ENCODE data around the gene RANBP10.

Gene RANBP10

GRCh38 chr16:67806428-67807147, at the start of gene RANBP10, which contains the start of gene TSNAXIP1:
Gene RANBP10, minus strand, starts transcription at chr16:67806560. Its CDS starts 24 bp downstream, at chr16:67806536.
Gene TSNAXIP1, plus strand, starts transcription at chr16:67806889. Its CDS starts 261 bp downstream, at chr16:67807150.
- no peaks in the 10 kb centered on the region for H3K27me3 ChIP-seq (ENCODE audit: control insufficient read depth in 2 of 2, insufficient read depth in 2 of 2, low read length in 2 of 2)
- H3K9me3 ChIP-seq (ENCODE audit: control insufficient read depth in 2 of 2, low read length in 2 of 2) = no peaks in the 10 kb centered on the region
- peak within 1 kb of the TSS; percentile 93 to 95 for H3K9ac ChIP-seq (ENCODE audit: low read depth in 1 of 2, low read length in 2 of 2)
- peaks cover 5 to 11% of the 10 kb centered on the region in 2 donors for H3K36me3 ChIP-seq (ENCODE audit: control insufficient read depth in 2 of 2, insufficient read depth in 2 of 2, low read length in 2 of 2)
- peaks cover 14 to 20% of the 10 kb centered on the region in 2 donors for H3K4me1 ChIP-seq (ENCODE audit: control insufficient read depth in 2 of 2, insufficient read depth in 2 of 2, low read length in 2 of 2)
- peak within 1 kb of the TSS; percentile 93 for H3K4me3 ChIP-seq (ENCODE audit: low read length in 2 of 2)
- H3K27ac ChIP-seq (ENCODE audit: low read depth in 2 of 2, low read length in 2 of 2) = peak within 1 kb of the TSS; percentile 67 to 68

DNA sequence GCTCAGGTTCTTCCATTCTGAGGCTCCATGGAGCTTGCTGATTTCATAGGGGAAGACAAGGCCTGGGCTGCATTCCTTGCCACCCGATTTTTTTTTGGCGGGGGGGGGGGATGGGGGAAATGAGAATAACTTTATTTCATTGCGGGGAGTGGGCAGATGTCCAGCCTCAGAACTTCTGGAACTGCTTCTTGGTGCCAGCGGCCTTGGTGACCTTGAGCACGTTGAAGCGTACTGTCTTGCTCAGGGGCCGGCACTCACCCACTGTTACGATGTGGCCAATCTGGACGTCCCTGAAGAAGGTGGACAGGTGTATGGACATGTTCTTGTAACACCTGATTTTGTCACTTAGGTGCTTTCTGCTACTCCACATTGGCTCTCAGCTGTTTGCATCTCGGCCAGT, 49.4 kb upstream of the RANBP10 start:
- no peak overlapping the region for H3K27ac ChIP-seq (ENCODE audit: low read depth in 2 of 2, low read length in 2 of 2)
- H3K27me3 ChIP-seq (ENCODE audit: control insufficient read depth in 2 of 2, insufficient read depth in 2 of 2, low read length in 2 of 2) = no peaks in the 10 kb centered on the region
- H3K9me3 ChIP-seq (ENCODE audit: control insufficient read depth in 2 of 2, low read length in 2 of 2) = no peaks in the 10 kb centered on the region
- peaks cover 19 to 23% of the 10 kb centered on the region in 2 donors for H3K4me1 ChIP-seq (ENCODE audit: control insufficient read depth in 2 of 2, insufficient read depth in 2 of 2, low read length in 2 of 2)
- H3K4me3 ChIP-seq (ENCODE audit: low read length in 2 of 2) = no peak overlapping the region
- H3K36me3 ChIP-seq (ENCODE audit: control insufficient read depth in 2 of 2, insufficient read depth in 2 of 2, low read length in 2 of 2) = peaks cover 0 to 6% of the 10 kb centered on the region in 2 donors
- H3K9ac ChIP-seq (ENCODE audit: low read depth in 1 of 2, low read length in 2 of 2) = no peak overlapping the region

GRCh38 chr16:67853670-67854069, 47.3 kb upstream of the RANBP10 start:
- H3K4me3 ChIP-seq (ENCODE audit: low read length in 2 of 2) = no peak overlapping the region
- no peaks in the 10 kb centered on the region for H3K27me3 ChIP-seq (ENCODE audit: control insufficient read depth in 2 of 2, insufficient read depth in 2 of 2, low read length in 2 of 2)
- peaks cover 18 to 19% of the 10 kb centered on the region in 2 donors for H3K4me1 ChIP-seq (ENCODE audit: control insufficient read depth in 2 of 2, insufficient read depth in 2 of 2, low read length in 2 of 2)
- H3K27ac ChIP-seq (ENCODE audit: low read depth in 2 of 2, low read length in 2 of 2) = no peak overlapping the region
- H3K36me3 ChIP-seq (ENCODE audit: control insufficient read depth in 2 of 2, insufficient read depth in 2 of 2, low read length in 2 of 2) = no peaks in the 10 kb centered on the region
- H3K9me3 ChIP-seq (ENCODE audit: control insufficient read depth in 2 of 2, low read length in 2 of 2) = no peaks in the 10 kb centered on the region
- no peak overlapping the region for H3K9ac ChIP-seq (ENCODE audit: low read depth in 1 of 2, low read length in 2 of 2)

GRCh38 chr16:67848118-67848517, 41.8 kb upstream of the RANBP10 start:
- H3K27ac ChIP-seq (ENCODE audit: low read depth in 2 of 2, low read length in 2 of 2) = peak overlapping the region; percentile 92 to 93
- peaks cover 37 to 39% of the 10 kb centered on the region in 2 donors for H3K4me1 ChIP-seq (ENCODE audit: control insufficient read depth in 2 of 2, insufficient read depth in 2 of 2, low read length in 2 of 2)

GRCh38 chr16:67847064-67847861, 40.9 kb upstream of the RANBP10 start, which contains the start of gene CENPT:
Gene CENPT, minus strand, starts transcription at chr16:67847693. Its CDS starts 13,834 bp downstream, at chr16:67833859.
- peaks cover 41 to 42% of the 10 kb centered on the region in 2 donors for H3K4me1 ChIP-seq (ENCODE audit: control insufficient read depth in 2 of 2, insufficient read depth in 2 of 2, low read length in 2 of 2)
- H3K27me3 ChIP-seq (ENCODE audit: control insufficient read depth in 2 of 2, insufficient read depth in 2 of 2, low read length in 2 of 2) = no peaks in the 10 kb centered on the region
- no peaks in the 10 kb centered on the region for H3K36me3 ChIP-seq (ENCODE audit: control insufficient read depth in 2 of 2, insufficient read depth in 2 of 2, low read length in 2 of 2)
- peak within 1 kb of the TSS; percentile 79 for H3K9ac ChIP-seq (ENCODE audit: low read depth in 1 of 2, low read length in 2 of 2)
- peak within 1 kb of the TSS; percentile 92 to 93 for H3K27ac ChIP-seq (ENCODE audit: low read depth in 2 of 2, low read length in 2 of 2)
- H3K4me3 ChIP-seq (ENCODE audit: low read length in 2 of 2) = peak within 1 kb of the TSS; percentile 79 to 83
- H3K9me3 ChIP-seq (ENCODE audit: control insufficient read depth in 2 of 2, low read length in 2 of 2) = no peaks in the 10 kb centered on the region

More at GRCh38 chr16:67848118-67848517, 41.8 kb upstream of the RANBP10 start:
- peak overlapping the region; percentile 79 to 83 for H3K4me3 ChIP-seq (ENCODE audit: low read length in 2 of 2)
- H3K9me3 ChIP-seq (ENCODE audit: control insufficient read depth in 2 of 2, low read length in 2 of 2) = no peaks in the 10 kb centered on the region
- peak overlapping the region; percentile 75 to 79 for H3K9ac ChIP-seq (ENCODE audit: low read depth in 1 of 2, low read length in 2 of 2)
- H3K27me3 ChIP-seq (ENCODE audit: control insufficient read depth in 2 of 2, insufficient read depth in 2 of 2, low read length in 2 of 2) = no peaks in the 10 kb centered on the region
- no peaks in the 10 kb centered on the region for H3K36me3 ChIP-seq (ENCODE audit: control insufficient read depth in 2 of 2, insufficient read depth in 2 of 2, low read length in 2 of 2)

DNA sequence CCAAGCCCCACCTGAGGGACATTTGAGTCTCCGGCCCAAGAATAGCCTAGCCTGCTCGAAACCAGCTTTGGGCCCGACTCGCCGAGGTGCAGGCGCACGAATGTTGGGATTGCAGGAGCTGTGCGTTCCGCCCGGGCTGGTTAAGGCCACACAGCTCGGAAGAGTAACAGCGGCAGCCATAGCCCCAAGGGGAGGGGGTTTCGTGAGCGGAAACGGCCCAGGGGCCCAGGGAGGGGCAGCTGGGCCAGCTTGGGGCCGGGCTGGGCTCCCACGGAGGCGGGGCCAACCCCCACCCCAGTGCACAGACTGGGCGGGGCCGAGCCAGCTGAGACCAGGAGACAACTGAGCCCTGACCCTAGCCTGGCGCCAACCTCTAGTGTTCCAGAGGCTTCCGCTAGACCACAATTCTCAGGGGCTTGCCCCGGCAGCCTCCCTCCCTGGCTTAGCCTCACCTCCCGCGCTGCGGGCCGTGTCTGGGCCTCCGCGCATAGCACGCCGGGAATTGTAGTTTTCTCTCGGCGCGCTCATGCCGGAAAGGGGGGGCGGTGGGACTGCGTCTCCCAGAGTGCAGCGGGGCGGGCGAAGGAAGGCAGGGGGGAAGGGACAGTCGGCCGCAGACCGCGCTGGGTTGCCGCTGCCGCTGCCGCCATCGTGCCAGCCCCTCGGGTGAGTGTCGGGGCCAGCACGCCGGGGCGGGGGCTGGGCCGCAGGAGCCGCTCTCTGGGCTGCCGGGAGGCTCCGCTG, 40.1 kb upstream of the RANBP10 start, which contains the start of gene NUTF2:
Gene NUTF2, plus strand, starts transcription at position 614 of the 744 bp plus-strand sequence. CDS start 18,198 bp downstream, outside the sequence.
- no peaks in the 10 kb centered on the region for H3K9me3 ChIP-seq (ENCODE audit: control insufficient read depth in 2 of 2, low read length in 2 of 2)
- H3K4me1 ChIP-seq (ENCODE audit: control insufficient read depth in 2 of 2, insufficient read depth in 2 of 2, low read length in 2 of 2) = peaks cover 43 to 44% of the 10 kb centered on the region in 2 donors
- H3K27ac ChIP-seq (ENCODE audit: low read depth in 2 of 2, low read length in 2 of 2) = peak within 1 kb of the TSS; percentile 92 to 93
- H3K36me3 ChIP-seq (ENCODE audit: control insufficient read depth in 2 of 2, insufficient read depth in 2 of 2, low read length in 2 of 2) = no peaks in the 10 kb centered on the region
- H3K27me3 ChIP-seq (ENCODE audit: control insufficient read depth in 2 of 2, insufficient read depth in 2 of 2, low read length in 2 of 2) = no peaks in the 10 kb centered on the region
- H3K4me3 ChIP-seq (ENCODE audit: low read length in 2 of 2) = peak within 1 kb of the TSS; percentile 79 to 83
- peak within 1 kb of the TSS; percentile 79 for H3K9ac ChIP-seq (ENCODE audit: low read depth in 1 of 2, low read length in 2 of 2)

- Histone ChIP-seq H3K9ac (ENCODE audit: low read depth in 1 of 2, low read length in 2 of 2) (peak overlapping the region; percentile 79), H3K4me1 (ENCODE audit: control insufficient read depth in 2 of 2, insufficient read depth in 2 of 2, low read length in 2 of 2) (peaks cover 44 to 46% of the 10 kb centered on the region in 2 donors), H3K27ac (ENCODE audit: low read depth in 2 of 2, low read length in 2 of 2) (peak overlapping the region; percentile 92 to 93), H3K27me3 (ENCODE audit: control insufficient read depth in 2 of 2, insufficient read depth in 2 of 2, low read length in 2 of 2) (no peaks in the 10 kb centered on the region), H3K9me3 (ENCODE audit: control insufficient read depth in 2 of 2, low read length in 2 of 2) (no peaks in the 10 kb centered on the region), H3K36me3 (ENCODE audit: control insufficient read depth in 2 of 2, insufficient read depth in 2 of 2, low read length in 2 of 2) (no peaks in the 10 kb centered on the region), H3K4me3 (ENCODE audit: low read length in 2 of 2) (peak overlapping the region; percentile 79 to 83)
These were observed 39.6 kb upstream of the RANBP10 start for GRCh38 chr16:67846063-67846319.

GRCh38 chr16:67845291-67846062, 39.1 kb upstream of the RANBP10 start:
- H3K27me3 ChIP-seq (ENCODE audit: control insufficient read depth in 2 of 2, insufficient read depth in 2 of 2, low read length in 2 of 2) = no peaks in the 10 kb centered on the region
- no peaks in the 10 kb centered on the region for H3K36me3 ChIP-seq (ENCODE audit: control insufficient read depth in 2 of 2, insufficient read depth in 2 of 2, low read length in 2 of 2)
- H3K4me1 ChIP-seq (ENCODE audit: control insufficient read depth in 2 of 2, insufficient read depth in 2 of 2, low read length in 2 of 2) = peaks cover 44 to 46% of the 10 kb centered on the region in 2 donors
- peak overlapping the region; percentile 92 to 93 for H3K27ac ChIP-seq (ENCODE audit: low read depth in 2 of 2, low read length in 2 of 2)
- H3K9me3 ChIP-seq (ENCODE audit: control insufficient read depth in 2 of 2, low read length in 2 of 2) = no peaks in the 10 kb centered on the region
- H3K4me3 ChIP-seq (ENCODE audit: low read length in 2 of 2) = peak overlapping the region; percentile 79 to 83
- peak overlapping the region; percentile 79 for H3K9ac ChIP-seq (ENCODE audit: low read depth in 1 of 2, low read length in 2 of 2)

DNA sequence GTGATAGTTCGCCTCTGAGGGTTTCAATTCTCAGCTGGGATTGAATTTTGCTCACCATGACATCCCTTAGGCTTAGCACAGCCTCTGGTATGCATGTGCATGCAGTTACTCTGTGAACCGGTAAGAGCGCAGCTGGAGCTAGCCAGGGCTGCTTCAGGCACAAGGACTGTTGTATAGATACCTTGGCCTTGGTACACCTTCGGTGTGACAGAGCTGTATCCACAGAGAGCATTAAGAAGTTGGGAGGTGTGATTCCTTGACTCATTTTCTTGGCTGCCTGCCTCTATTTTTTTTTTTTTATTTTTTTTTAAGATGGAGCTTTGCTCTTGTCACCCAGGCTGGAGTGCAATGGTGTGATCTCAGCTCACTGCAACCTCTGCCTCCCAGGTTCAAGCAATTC, 38.1 kb upstream of the RANBP10 start:
- Histone ChIP-seq H3K27me3 (ENCODE audit: control insufficient read depth in 2 of 2, insufficient read depth in 2 of 2, low read length in 2 of 2) (no peaks in the 10 kb centered on the region), H3K9ac (ENCODE audit: low read depth in 1 of 2, low read length in 2 of 2) (peak overlapping the region in 1 of 2 donors; percentile 31), H3K4me1 (ENCODE audit: control insufficient read depth in 2 of 2, insufficient read depth in 2 of 2, low read length in 2 of 2) (peaks cover 44 to 46% of the 10 kb centered on the region in 2 donors), H3K4me3 (ENCODE audit: low read length in 2 of 2) (peak overlapping the region in 1 of 2 donors; percentile 43), H3K9me3 (ENCODE audit: control insufficient read depth in 2 of 2, low read length in 2 of 2) (no peaks in the 10 kb centered on the region), H3K36me3 (ENCODE audit: control insufficient read depth in 2 of 2, insufficient read depth in 2 of 2, low read length in 2 of 2) (no peaks in the 10 kb centered on the region), H3K27ac (ENCODE audit: low read depth in 2 of 2, low read length in 2 of 2) (no peak overlapping the region)
